ENCODE measurements around the gene RAB3GAP1. TPM values are rescaled to one million over a fixed set of nuclear protein-coding genes. Genes with fewer than 3 reads are reported as not detected.

The RAB3GAP1 gene
- total and polyA plus RNA-seq, 2 experiments from 2014 or later = 19.9 to 35.0 TPM

DNA sequence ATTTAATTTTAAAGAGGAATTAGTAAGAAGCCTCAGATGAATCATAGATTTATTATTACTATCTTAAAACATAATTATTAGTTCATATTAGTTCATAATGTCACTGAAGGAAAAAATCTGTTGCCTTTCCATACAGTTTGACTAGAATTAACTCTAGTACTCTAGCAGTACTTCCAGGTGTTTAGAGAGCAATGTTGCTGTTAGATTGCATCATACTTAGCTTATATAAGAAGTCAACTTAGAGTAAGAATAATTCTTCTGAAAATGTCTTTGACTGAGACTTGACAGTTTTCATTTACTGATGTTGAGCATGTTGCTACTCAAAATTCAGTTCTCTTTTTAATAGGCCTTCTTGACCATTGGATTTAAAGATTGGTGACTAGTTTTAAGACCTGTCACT, 4.7 kb downstream of the RAB3GAP1 start:
- DNase-seq (ENCODE audit: low read depth in 1 of 2, low spot score in 1 of 2) = peak in 1 of 2 donors; percentile 24
- H3K27ac ChIP-seq = no peak overlapping the region
- no peaks in the 10 kb centered on the region for H3K27me3 ChIP-seq
- peaks cover 5% of the 10 kb centered on the region for H3K36me3 ChIP-seq
- peaks cover 6% of the 10 kb centered on the region for H3K4me1 ChIP-seq (ENCODE audit: low read depth)
- TF ChIP-seq, protein P1, sequence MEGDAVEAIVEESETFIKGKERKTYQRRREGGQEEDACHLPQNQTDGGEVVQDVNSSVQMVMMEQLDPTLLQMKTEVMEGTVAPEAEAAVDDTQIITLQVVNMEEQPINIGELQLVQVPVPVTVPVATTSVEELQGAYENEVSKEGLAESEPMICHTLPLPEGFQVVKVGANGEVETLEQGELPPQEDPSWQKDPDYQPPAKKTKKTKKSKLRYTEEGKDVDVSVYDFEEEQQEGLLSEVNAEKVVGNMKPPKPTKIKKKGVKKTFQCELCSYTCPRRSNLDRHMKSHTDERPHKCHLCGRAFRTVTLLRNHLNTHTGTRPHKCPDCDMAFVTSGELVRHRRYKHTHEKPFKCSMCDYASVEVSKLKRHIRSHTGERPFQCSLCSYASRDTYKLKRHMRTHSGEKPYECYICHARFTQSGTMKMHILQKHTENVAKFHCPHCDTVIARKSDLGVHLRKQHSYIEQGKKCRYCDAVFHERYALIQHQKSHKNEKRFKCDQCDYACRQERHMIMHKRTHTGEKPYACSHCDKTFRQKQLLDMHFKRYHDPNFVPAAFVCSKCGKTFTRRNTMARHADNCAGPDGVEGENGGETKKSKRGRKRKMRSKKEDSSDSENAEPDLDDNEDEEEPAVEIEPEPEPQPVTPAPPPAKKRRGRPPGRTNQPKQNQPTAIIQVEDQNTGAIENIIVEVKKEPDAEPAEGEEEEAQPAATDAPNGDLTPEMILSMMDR (IDR thresholded peaks at IDR 0.05; ENCODE audit: low read depth, low read length) = no peak
- no peaks in the 10 kb centered on the region for H3K9me3 ChIP-seq (ENCODE audit: low read depth)
- no peak overlapping the region for H3K4me3 ChIP-seq

DNA sequence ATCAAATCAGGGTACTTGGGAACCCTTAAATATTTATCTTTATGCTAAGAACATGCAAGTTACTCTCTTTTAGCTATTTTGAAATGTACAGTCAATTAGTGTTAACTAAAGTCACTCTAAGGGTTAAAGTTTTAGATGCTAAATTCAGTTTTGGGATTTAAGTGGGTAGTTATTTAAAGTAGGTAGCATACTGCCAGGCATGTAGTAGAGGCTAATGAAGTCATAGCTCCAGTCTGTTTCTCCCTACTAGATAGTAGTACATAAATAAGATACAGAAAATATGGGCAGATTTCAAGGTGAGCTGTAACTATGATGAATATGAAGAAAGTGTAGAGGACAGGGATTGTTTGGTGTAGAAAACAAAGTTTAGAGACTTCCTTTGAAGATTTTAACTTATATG, 7.5 kb downstream of the RAB3GAP1 start:
- Histone ChIP-seq H3K27ac (no peak overlapping the region), H3K4me1 (ENCODE audit: low read depth) (no peaks in the 10 kb centered on the region), H3K27me3 (no peaks in the 10 kb centered on the region), H3K4me3 (no peak overlapping the region), H3K36me3 (peaks cover 5% of the 10 kb centered on the region), H3K9me3 (ENCODE audit: low read depth) (no peaks in the 10 kb centered on the region)
- TF ChIP-seq, protein P1 (IDR thresholded peaks at IDR 0.05; ENCODE audit: low read depth, low read length) = no peak
- no peak for DNase-seq (ENCODE audit: low read depth in 1 of 2, low spot score in 1 of 2)

DNA sequence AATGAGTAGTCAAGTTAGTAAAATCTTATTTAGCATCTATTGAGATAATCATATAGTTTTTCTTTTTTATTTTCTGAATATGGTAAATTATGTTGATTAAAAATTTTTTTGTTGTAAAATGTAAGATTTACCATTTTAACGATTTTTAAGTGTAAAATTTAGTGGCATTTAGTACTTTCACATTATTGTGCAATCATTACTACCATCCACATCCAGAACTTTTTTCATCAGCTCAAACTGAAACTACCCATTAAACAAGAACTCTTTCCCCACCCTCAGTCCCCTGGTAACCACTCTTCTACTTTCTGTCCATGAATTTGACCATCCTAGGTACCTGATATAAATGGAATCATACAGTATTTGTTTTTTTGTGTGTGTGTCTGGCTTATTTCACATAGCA, 11.1 kb downstream of the RAB3GAP1 start:
- H3K9me3 ChIP-seq (ENCODE audit: low read depth) = no peaks in the 10 kb centered on the region
- TF ChIP-seq, protein P1 (IDR thresholded peaks at IDR 0.05; ENCODE audit: low read depth, low read length) = no peak
- no peak overlapping the region for H3K27ac ChIP-seq
- no peaks in the 10 kb centered on the region for H3K27me3 ChIP-seq
- no peaks in the 10 kb centered on the region for H3K4me1 ChIP-seq (ENCODE audit: low read depth)
- peaks cover 5% of the 10 kb centered on the region for H3K36me3 ChIP-seq
- H3K4me3 ChIP-seq = no peak overlapping the region
- peak in 1 of 2 donors; percentile 8 for DNase-seq (ENCODE audit: low read depth in 1 of 2, low spot score in 1 of 2)

DNA sequence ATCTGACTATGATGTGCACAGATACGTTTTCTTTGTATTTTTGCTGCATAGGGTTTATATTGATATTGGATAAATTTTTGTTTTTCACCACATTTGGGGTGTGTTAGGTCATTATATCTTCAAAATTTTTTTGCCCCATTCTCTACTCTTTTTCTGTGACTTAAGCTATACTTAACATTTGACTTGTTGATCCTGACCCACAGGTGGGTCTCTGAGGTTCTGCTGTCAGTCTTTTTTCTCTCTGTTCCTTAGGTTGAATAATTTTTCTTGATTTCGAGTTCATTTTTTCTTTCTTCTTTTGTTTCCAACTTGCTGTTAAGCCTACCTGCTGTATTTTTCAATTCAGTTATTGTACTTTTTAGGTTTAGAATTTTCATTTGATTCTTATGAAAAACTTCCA, 12.1 kb downstream of the RAB3GAP1 start:
- no peaks in the 10 kb centered on the region for H3K4me1 ChIP-seq (ENCODE audit: low read depth)
- no peak for DNase-seq (ENCODE audit: low read depth in 1 of 2, low spot score in 1 of 2)
- peaks cover 5% of the 10 kb centered on the region for H3K36me3 ChIP-seq
- TF ChIP-seq, protein P1 (IDR thresholded peaks at IDR 0.05; ENCODE audit: low read depth, low read length) = no peak
- no peaks in the 10 kb centered on the region for H3K9me3 ChIP-seq (ENCODE audit: low read depth)
- no peaks in the 10 kb centered on the region for H3K27me3 ChIP-seq
- H3K27ac ChIP-seq = no peak overlapping the region
- H3K4me3 ChIP-seq = no peak overlapping the region

DNA sequence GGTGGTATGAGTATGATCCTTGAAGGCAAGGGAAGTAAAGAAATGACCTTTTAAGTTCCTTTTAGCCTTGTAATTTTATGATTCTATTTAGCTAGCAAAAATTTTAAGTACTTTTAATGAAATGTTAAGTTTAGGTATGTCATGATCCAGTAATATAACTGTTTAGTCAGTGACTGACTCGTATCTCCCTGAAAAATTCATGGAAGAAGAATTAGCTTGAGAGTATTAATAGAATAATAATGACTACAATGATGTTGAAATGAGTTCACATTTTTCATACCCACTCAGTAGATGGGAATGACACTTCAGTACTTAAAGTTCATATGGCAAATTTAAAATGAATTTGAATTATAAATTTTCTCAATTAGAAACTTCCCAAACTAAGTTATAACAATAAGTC, 14.6 kb downstream of the RAB3GAP1 start:
- TF ChIP-seq, protein P1 (IDR thresholded peaks at IDR 0.05; ENCODE audit: low read depth, low read length) = no peak
- no peaks in the 10 kb centered on the region for H3K9me3 ChIP-seq (ENCODE audit: low read depth)
- no peak overlapping the region for H3K27ac ChIP-seq
- H3K4me1 ChIP-seq (ENCODE audit: low read depth) = no peaks in the 10 kb centered on the region
- no peaks in the 10 kb centered on the region for H3K36me3 ChIP-seq
- no peaks in the 10 kb centered on the region for H3K27me3 ChIP-seq
- DNase-seq (ENCODE audit: low read depth in 1 of 2, low spot score in 1 of 2) = no peak
- H3K4me3 ChIP-seq = no peak overlapping the region
